ENCODE data around the gene ZFYVE21.

DNA sequence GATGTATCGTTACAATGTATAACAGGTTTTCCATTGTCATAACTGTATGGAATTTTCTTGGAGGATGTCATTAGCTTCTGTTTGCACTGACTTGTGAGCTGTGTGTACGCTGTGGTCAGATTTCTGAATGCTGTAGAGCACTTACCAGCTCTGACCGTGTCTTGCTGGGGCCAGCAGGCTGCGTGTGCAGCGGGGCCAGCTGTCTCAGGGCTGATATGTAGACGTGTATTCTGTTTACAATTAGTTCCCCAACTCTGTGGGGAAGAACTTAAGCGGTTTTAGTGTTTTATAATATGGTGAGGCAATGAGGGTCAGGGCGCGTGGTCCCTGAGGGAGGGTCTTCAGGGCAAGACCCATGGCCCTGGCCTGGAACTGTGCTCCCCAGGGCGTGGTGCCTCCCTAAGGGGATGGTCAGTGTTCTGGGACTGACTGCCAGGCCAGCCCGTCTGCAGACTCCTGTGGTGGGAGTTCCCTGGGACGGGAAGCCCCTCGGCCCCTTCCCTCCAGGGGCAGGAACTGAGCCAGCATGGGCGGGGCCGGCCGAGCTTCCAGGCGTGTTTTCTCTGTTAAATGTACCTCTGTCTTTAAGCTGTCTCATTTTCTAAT, 19.0 kb upstream of the ZFYVE21 start:
- TF ChIP-seq, protein P1, sequence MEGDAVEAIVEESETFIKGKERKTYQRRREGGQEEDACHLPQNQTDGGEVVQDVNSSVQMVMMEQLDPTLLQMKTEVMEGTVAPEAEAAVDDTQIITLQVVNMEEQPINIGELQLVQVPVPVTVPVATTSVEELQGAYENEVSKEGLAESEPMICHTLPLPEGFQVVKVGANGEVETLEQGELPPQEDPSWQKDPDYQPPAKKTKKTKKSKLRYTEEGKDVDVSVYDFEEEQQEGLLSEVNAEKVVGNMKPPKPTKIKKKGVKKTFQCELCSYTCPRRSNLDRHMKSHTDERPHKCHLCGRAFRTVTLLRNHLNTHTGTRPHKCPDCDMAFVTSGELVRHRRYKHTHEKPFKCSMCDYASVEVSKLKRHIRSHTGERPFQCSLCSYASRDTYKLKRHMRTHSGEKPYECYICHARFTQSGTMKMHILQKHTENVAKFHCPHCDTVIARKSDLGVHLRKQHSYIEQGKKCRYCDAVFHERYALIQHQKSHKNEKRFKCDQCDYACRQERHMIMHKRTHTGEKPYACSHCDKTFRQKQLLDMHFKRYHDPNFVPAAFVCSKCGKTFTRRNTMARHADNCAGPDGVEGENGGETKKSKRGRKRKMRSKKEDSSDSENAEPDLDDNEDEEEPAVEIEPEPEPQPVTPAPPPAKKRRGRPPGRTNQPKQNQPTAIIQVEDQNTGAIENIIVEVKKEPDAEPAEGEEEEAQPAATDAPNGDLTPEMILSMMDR (IDR thresholded peaks at IDR 0.05): no peak
- no peak for TF ChIP-seq POLR2A (IDR thresholded peaks at IDR 0.05)
